HG03095 (cell line): Measurements from ENCODE around the gene AMACR.
"Not testable (repeated sequence)": the region's sequence is repeated elsewhere in the genome, so short reads cannot be mapped to it uniquely, and the experiment has no call there.

ENCODE experiments used
- ATAC-seq: cut with Tn5 transposase; IDR thresholded peaks from one replicate; pipeline ENCODE4 v1.9.1; 2021; ENCODE audit warnings: moderate library complexity; ENCODE audit not compliant: unreplicated experiment

AMACR gene

GRCh38 chr5:33969572-33970452 lies 38.0 kb downstream of the AMACR start:
- peak; percentile 72 for ATAC-seq

GRCh38 chr5:33968211-33969005 lies 39.4 kb downstream of the AMACR start:
- ATAC-seq: no peak

- ATAC-seq: no peak
Observed at GRCh38 chr5:33966805-33967204, 41.0 kb downstream of the AMACR start.

- ATAC-seq: no peak
Observed at GRCh38 chr5:33964132-33964700, 43.6 kb downstream of the AMACR start.

GRCh38 chr5:33958176-33958575 lies 49.7 kb downstream of the AMACR start:
- ATAC-seq: no peak

GRCh38 chr5:33957577-33958150 lies 50.2 kb downstream of the AMACR start:
- no peak for ATAC-seq

- ATAC-seq: not testable (repeated sequence)
Observed at GRCh38 chr5:33952175-33952574, 55.7 kb downstream of the AMACR start.

- no peak for ATAC-seq
Observed at GRCh38 chr5:33944543-33945132, 63.2 kb downstream of the AMACR start.

GRCh38 chr5:33941090-33941489 lies 66.8 kb downstream of the AMACR start:
- ATAC-seq: no peak

GRCh38 chr5:33939556-33940262 lies 68.1 kb downstream of the AMACR start:
- no peak for ATAC-seq

GRCh38 chr5:33938881-33939280 lies 69.0 kb downstream of the AMACR start:
- ATAC-seq: no peak

GRCh38 chr5:33938507-33938796 lies 69.4 kb downstream of the AMACR start:
- ATAC-seq: no peak

GRCh38 chr5:33937707-33938506 lies 69.9 kb downstream of the AMACR start:
- no peak for ATAC-seq

GRCh38 chr5:33937017-33937706 lies 70.7 kb downstream of the AMACR start:
- no peak for ATAC-seq

- no peak for ATAC-seq
Observed at GRCh38 chr5:33936381-33937016, 71.4 kb downstream of the AMACR start, which contains the start of gene RXFP3. RXFP3 (plus strand) TSS chr5:33936386; CDS start chr5:33936741, 355 bp downstream.
